Activated naive CD4-positive, alpha-beta T cell treated with anti-CD3 and anti-CD28 coated beads for 36 hours (primary cell): ENCODE results near the gene NCLN. TPM values are rescaled to one million over a fixed set of nuclear protein-coding genes. Genes with fewer than 3 reads are reported as not detected.
"Not testable (repeated sequence)": the region's sequence is repeated elsewhere in the genome, so short reads cannot be mapped to it uniquely, and the experiment has no call there.

Source experiments
- CTCF ChIA-PET: fragments of 350-600 bp; sonication (Branson Sonifier 250); formaldehyde crosslinking; loops from one replicate; lab custom pipeline; 2021; ENCODE audit warnings: antibody characterized with exemption; lab: Charles Lee
- DNase-seq: peaks from one replicate; pipeline ENCODE4 v3.0.0-alpha.2; 2020
- H3K27ac Mint-ChIP-seq: one replicate; pipeline ENCODE4 v1.8.0; 2021; ENCODE audit warnings: mild to moderate bottlenecking, mixed read lengths
- H3K27me3 Mint-ChIP-seq: one replicate; pipeline ENCODE4 v1.8.0; 2021; ENCODE audit warnings: low read depth, mixed read lengths
- H3K36me3 Mint-ChIP-seq: one replicate; pipeline ENCODE4 v1.8.0; 2021; ENCODE audit warnings: low read depth, mixed read lengths
- H3K4me1 Mint-ChIP-seq: one replicate; pipeline ENCODE4 v1.8.0; 2021; ENCODE audit warnings: low read depth, mixed read lengths
- H3K4me3 Mint-ChIP-seq: one replicate; pipeline ENCODE4 v1.8.0; 2021; ENCODE audit warnings: mild to moderate bottlenecking, moderate library complexity, mixed read lengths
- H3K9me3 Mint-ChIP-seq: one replicate; pipeline ENCODE4 v1.8.0; 2021; ENCODE audit warnings: mixed read lengths
- intact Hi-C: fragments of 100-400 bp; cut with micrococcal nuclease; formaldehyde crosslinking; loops from one replicate; pipeline ENCODE4 v1.15.1; 2023
- total RNA-seq, 2 experiments: library from RNA; stranded (reverse); gene quantifications; one replicate each; pipeline ENCODE4 v1.2.3, GENCODE V29; 2021

The NCLN gene
- total RNA-seq, 2 experiments from 2014 or later, result 38.4 to 42.9 TPM

- CTCF ChIA-PET, result interaction anchor here (0.5 to 0.6 kb wide), 2 partner anchors 16 to 241 kb away, joined by 3 read pairs; no protein-coding TSS in a partner anchor
- Mint-ChIP-seq H3K4me3 (no peak overlapping the region), H3K36me3 (peaks cover 22% of the 10 kb centered on the region), H3K27ac (no peak overlapping the region), H3K27me3 (no peaks in the 10 kb centered on the region), H3K9me3 (no peaks in the 10 kb centered on the region), H3K4me1 (peaks cover 37% of the 10 kb centered on the region)
- intact Hi-C loops, result no loop called here
- DNase-seq, result no peak
Observed at GRCh38 chr19:3189702-3190469, 4.2 kb downstream of the NCLN start.

- Mint-ChIP-seq H3K4me1 (peaks cover 33% of the 10 kb centered on the region), H3K36me3 (peaks cover 22% of the 10 kb centered on the region), H3K27me3 (no peaks in the 10 kb centered on the region), H3K27ac (no peak overlapping the region), H3K4me3 (no peak overlapping the region), H3K9me3 (no peaks in the 10 kb centered on the region)
- no peak for DNase-seq
- CTCF ChIA-PET, result interaction anchor here (0.6 kb wide), 1 partner anchor 15 kb away, joined by 3 read pairs; no protein-coding TSS in a partner anchor
- intact Hi-C loops, result no loop called here
Observed at GRCh38 chr19:3190470-3190770, 4.7 kb downstream of the NCLN start.

DNA sequence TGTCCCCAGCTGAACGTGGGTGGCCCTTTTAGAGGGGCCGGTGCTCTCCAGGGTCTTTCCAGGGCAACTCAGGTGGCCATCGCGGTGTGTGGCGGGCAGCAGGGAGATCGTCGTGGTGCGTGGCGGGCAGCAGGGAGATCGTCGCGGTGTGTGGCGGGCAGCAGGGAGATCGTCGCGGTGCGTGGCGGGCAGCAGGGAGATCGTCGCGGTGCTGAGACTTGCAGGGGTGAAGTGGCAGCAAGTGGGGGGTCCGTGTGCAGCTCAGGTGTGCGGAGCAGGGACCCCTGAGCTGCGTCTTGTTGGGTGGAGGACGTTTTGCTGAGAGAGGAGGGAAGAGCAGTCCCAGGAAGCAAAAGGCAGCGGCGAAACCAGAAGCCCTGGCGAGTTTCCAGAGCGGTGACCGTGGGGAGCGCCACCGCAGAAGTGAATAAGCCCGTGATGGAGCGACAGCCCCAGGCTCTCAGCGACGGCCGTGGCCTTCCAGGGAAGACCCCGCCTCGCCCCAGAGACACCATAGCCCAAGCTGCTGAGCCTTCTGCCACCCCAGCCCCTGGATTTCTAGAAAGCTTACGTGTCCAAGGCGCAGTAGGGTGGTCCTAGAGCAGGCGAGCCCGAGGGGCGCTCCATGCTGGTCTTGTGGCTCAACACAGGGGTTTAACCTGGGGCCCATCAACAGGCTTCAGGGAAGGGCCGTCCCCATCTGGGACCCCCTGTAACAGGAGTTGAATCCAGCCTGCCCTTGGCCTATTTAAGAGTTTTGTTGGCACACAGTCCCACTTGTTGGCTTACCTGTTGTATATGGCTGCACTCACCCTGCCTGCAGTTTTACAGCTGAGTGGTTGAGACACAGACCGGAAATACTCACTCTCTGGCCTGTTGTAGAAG is 5.4 kb downstream of the NCLN start:
- Mint-ChIP-seq H3K27ac (no peak overlapping the region), H3K4me3 (no peak overlapping the region), H3K36me3 (peaks cover 24% of the 10 kb centered on the region), H3K9me3 (no peaks in the 10 kb centered on the region), H3K27me3 (no peaks in the 10 kb centered on the region), H3K4me1 (peaks cover 32% of the 10 kb centered on the region)
- CTCF ChIA-PET, result interaction anchor here (0.6 kb wide), 1 partner anchor 14 kb away, joined by 3 read pairs; no protein-coding TSS in a partner anchor
- intact Hi-C loops, result no loop called here
- DNase-seq, result no peak

DNA sequence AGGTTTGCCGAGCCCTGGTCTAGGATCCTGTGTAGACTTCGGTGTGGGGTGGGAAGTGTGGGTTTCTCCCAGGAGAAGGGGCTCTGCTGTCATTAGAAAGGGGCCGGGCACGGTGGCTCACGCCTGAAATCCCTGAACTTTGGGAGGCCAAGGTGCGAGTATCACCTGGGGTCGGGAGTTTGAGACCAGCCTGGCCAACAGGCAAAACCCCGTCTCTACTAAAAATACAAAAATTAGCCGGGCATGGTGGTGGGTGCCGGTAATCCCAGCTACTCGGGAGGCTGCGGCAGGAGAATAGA is 6.0 kb downstream of the NCLN start:
- CTCF ChIA-PET, DNase-seq, intact Hi-C loops, H3K27me3 Mint-ChIP-seq, H3K4me3 Mint-ChIP-seq, H3K27ac Mint-ChIP-seq, H3K9me3 Mint-ChIP-seq: not testable (repeated sequence)
- peaks cover 30% of the 10 kb centered on the region for H3K4me1 Mint-ChIP-seq
- peaks cover 24% of the 10 kb centered on the region for H3K36me3 Mint-ChIP-seq

- intact Hi-C loops, result no loop called here
- H3K4me1 Mint-ChIP-seq, result peaks cover 26% of the 10 kb centered on the region
- no peaks in the 10 kb centered on the region for H3K9me3 Mint-ChIP-seq
- peaks cover 21% of the 10 kb centered on the region for H3K36me3 Mint-ChIP-seq
- no peak overlapping the region for H3K4me3 Mint-ChIP-seq
- H3K27ac Mint-ChIP-seq, result no peak overlapping the region
- DNase-seq, result no peak
- no peaks in the 10 kb centered on the region for H3K27me3 Mint-ChIP-seq
- CTCF ChIA-PET, result no interaction called here
Observed at GRCh38 chr19:3192228-3192635, 6.5 kb downstream of the NCLN start.

DNA sequence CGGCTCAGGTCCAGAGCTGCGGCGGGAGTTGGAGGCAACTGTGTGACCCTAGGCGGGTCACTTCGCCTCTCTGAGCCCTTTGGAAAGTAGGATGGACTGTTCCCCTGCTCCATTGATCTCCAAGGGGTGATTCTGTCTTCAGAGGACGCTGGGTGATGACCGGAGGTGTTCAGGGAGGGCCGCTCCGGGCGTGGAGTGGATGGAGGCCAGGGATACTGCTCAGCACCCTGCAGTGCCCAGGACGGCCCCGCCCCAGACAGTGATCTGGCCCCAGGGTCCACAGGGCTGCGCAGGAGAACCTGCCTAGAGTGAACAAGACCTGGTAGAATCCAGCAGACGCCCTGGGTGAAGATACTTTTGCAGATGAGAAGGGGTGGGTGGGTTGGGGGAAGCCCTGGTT is 7.0 kb downstream of the NCLN start:
- H3K9me3 Mint-ChIP-seq, result no peaks in the 10 kb centered on the region
- H3K27me3 Mint-ChIP-seq, result no peaks in the 10 kb centered on the region
- intact Hi-C loops, result no loop called here
- peaks cover 21% of the 10 kb centered on the region for H3K4me1 Mint-ChIP-seq
- DNase-seq, result no peak
- H3K4me3 Mint-ChIP-seq, result no peak overlapping the region
- CTCF ChIA-PET, result no interaction called here
- H3K27ac Mint-ChIP-seq, result no peak overlapping the region
- peaks cover 21% of the 10 kb centered on the region for H3K36me3 Mint-ChIP-seq

DNA sequence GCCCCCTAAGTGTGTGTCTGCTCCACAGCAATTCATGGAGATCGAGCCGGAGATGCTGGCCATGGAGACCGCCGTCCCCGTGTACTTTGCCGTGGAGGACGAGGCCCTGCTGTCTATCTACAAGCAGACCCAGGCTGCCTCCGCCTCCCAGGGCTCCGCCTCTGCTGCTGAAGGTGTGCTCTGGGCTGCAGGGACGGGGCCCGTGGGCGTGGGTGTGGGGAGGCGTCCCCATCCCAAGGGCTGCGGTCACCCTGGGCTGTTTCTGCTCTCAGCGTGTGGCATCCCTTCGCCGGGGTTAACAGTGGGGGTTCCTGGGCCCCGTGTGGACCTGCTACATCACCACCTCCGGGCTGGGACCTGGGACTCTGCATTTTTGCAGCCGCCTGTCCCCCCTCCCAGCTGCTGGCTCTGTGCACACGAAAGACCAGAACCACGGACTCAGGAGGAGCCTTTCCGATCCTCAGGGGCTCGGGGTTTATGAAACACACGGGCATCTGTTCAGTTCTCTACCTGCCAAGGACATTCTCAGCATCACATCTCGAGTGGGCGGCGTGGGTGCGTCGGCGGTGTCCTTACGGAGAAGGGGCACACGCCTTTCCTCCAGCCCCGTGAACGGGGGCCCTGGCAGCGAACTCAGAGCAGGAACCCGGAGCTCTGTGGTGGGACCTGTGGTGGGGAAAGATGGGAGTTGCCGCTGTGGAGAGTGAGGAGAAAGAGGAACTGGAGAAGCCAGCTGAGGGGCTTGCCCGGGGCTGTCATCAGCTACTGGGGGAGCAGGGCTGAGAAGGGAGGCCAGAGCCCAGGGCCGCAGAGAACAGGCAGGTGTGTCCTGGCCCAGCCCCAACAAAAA is 7.8 kb downstream of the NCLN start:
- no peak for DNase-seq
- Mint-ChIP-seq H3K36me3 (peaks cover 17% of the 10 kb centered on the region), H3K27me3 (no peaks in the 10 kb centered on the region), H3K27ac (no peak overlapping the region), H3K4me1 (peaks cover 13% of the 10 kb centered on the region), H3K9me3 (no peaks in the 10 kb centered on the region), H3K4me3 (no peak overlapping the region)
- CTCF ChIA-PET, result no interaction called here
- intact Hi-C loops, result no loop called here

GRCh38 chr19:3194106-3195087 is 8.7 kb downstream of the NCLN start:
- H3K27ac Mint-ChIP-seq, result no peak overlapping the region
- H3K4me3 Mint-ChIP-seq, result no peak overlapping the region
- H3K4me1 Mint-ChIP-seq, result peaks cover 5% of the 10 kb centered on the region
- DNase-seq, result no peak
- H3K9me3 Mint-ChIP-seq, result no peaks in the 10 kb centered on the region
- H3K27me3 Mint-ChIP-seq, result no peaks in the 10 kb centered on the region
- CTCF ChIA-PET, result no interaction called here
- peaks cover 16% of the 10 kb centered on the region for H3K36me3 Mint-ChIP-seq
- intact Hi-C loops, result no loop called here

GRCh38 chr19:3196064-3196932 is 10.6 kb downstream of the NCLN start:
- CTCF ChIA-PET, result no interaction called here
- no peaks in the 10 kb centered on the region for H3K9me3 Mint-ChIP-seq
- H3K36me3 Mint-ChIP-seq, result peaks cover 11% of the 10 kb centered on the region
- H3K27ac Mint-ChIP-seq, result no peak overlapping the region
- intact Hi-C loops, result no loop called here
- no peaks in the 10 kb centered on the region for H3K4me1 Mint-ChIP-seq
- no peak for DNase-seq
- H3K4me3 Mint-ChIP-seq, result no peak overlapping the region
- no peaks in the 10 kb centered on the region for H3K27me3 Mint-ChIP-seq

DNA sequence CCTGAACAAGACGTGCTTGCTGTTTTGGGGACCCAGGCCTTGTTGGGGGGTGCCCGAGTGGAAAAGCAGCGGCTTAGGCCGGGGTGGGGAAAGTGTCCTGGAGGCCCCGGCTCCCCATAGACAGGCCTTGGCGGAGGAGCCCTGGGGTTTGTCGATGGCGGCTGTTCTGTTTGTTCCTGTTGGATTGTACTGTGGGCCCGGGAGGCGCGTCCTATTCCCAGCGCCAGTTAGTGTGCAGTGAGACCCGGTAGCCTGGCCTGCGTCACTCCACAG is 11.1 kb downstream of the NCLN start:
- DNase-seq, result no peak
- Mint-ChIP-seq H3K4me1 (no peaks in the 10 kb centered on the region), H3K27ac (no peak overlapping the region), H3K4me3 (no peak overlapping the region), H3K27me3 (no peaks in the 10 kb centered on the region), H3K9me3 (no peaks in the 10 kb centered on the region), H3K36me3 (peaks cover 11% of the 10 kb centered on the region)
- CTCF ChIA-PET, result no interaction called here
- intact Hi-C loops, result no loop called here
